ENCODE measurements around the gene WNT11. TPM values are rescaled to one million over a fixed set of nuclear protein-coding genes. Genes with fewer than 3 reads are reported as not detected.
A peak's percentile ranks its signal among the peaks of the same experiment; 100 is the strongest.

WNT11 gene
- total RNA-seq, 6 experiments from 2014 or later = 2.8 to 13.1 (median 5.5) TPM

GRCh38 chr11:76212086-76213035 lies 6.1 kb upstream of the WNT11 start:
- H3K27me3 ChIP-seq = no peaks in the 10 kb centered on the region
- no peaks in the 10 kb centered on the region for H3K9me3 ChIP-seq
- no peaks in the 10 kb centered on the region for H3K36me3 ChIP-seq
- peaks cover 0 to 30% (median 6%) of the 10 kb centered on the region in 4 donors for H3K4me1 ChIP-seq
- no peak overlapping the region for H3K27ac ChIP-seq
- intact Hi-C loops (cut with DNase I) = no loop called here
- no peak for ATAC-seq
- H3K4me3 ChIP-seq = no peak overlapping the region
- WGBS (ENCODE audit: insufficient coverage, low coverage, low lambda C conversion rate, missing lambda C conversion rate) = 78% methylated on average over 3 of the region's 7 CpGs
- no peak for DNase-seq
- no peak for TF ChIP-seq POLR2A (IDR thresholded peaks at IDR 0.05)
- TF ChIP-seq CTCF (IDR thresholded peaks at IDR 0.05) = no peak

GRCh38 chr11:76210931-76211851 lies 4.9 kb upstream of the WNT11 start:
- WGBS (ENCODE audit: insufficient coverage, low coverage, low lambda C conversion rate, missing lambda C conversion rate) = 26% methylated on average over 20 of the region's 35 CpGs
- ATAC-seq = no peak
- no peaks in the 10 kb centered on the region for H3K36me3 ChIP-seq
- no peak overlapping the region for H3K27ac ChIP-seq
- H3K27me3 ChIP-seq = no peaks in the 10 kb centered on the region
- intact Hi-C loops (cut with DNase I) = no loop called here
- peak overlapping the region; percentile 52 to 66 (median 61) for H3K4me3 ChIP-seq
- TF ChIP-seq CTCF (IDR thresholded peaks at IDR 0.05) = no peak
- TF ChIP-seq POLR2A (IDR thresholded peaks at IDR 0.05) = no peak
- H3K4me1 ChIP-seq = peaks cover 0 to 34% (median 8%) of the 10 kb centered on the region in 4 donors
- H3K9me3 ChIP-seq = no peaks in the 10 kb centered on the region
- no peak for DNase-seq

- peak overlapping the region; percentile 52 to 66 (median 61) for H3K4me3 ChIP-seq
- H3K9me3 ChIP-seq = no peaks in the 10 kb centered on the region
- DNase-seq (peak; percentile 72 to 78 (median 74)), ATAC-seq (peak; percentile 45 to 59 (median 54))
- H3K36me3 ChIP-seq = no peaks in the 10 kb centered on the region
- H3K27ac ChIP-seq = peak overlapping the region in 2 of 3 donors; percentile 33 to 90
- WGBS (ENCODE audit: insufficient coverage, low coverage, low lambda C conversion rate, missing lambda C conversion rate) = no CpG with 5 or more reads among the region's 111 CpGs
- intact Hi-C loops (cut with DNase I) = loop anchor here (5.0 kb wide), 1 partner anchor 107 kb away; no protein-coding TSS in a partner anchor
- no peaks in the 10 kb centered on the region for H3K27me3 ChIP-seq
- peak; percentile 75 for TF ChIP-seq POLR2A (IDR thresholded peaks at IDR 0.05)
- TF ChIP-seq CTCF (IDR thresholded peaks at IDR 0.05) = no peak
- H3K4me1 ChIP-seq = peaks cover 0 to 34% (median 10%) of the 10 kb centered on the region in 4 donors
These were observed 4.0 kb upstream of the WNT11 start for GRCh38 chr11:76209973-76210930.
